Measurements from ENCODE around the gene HRCT1.

DNA sequence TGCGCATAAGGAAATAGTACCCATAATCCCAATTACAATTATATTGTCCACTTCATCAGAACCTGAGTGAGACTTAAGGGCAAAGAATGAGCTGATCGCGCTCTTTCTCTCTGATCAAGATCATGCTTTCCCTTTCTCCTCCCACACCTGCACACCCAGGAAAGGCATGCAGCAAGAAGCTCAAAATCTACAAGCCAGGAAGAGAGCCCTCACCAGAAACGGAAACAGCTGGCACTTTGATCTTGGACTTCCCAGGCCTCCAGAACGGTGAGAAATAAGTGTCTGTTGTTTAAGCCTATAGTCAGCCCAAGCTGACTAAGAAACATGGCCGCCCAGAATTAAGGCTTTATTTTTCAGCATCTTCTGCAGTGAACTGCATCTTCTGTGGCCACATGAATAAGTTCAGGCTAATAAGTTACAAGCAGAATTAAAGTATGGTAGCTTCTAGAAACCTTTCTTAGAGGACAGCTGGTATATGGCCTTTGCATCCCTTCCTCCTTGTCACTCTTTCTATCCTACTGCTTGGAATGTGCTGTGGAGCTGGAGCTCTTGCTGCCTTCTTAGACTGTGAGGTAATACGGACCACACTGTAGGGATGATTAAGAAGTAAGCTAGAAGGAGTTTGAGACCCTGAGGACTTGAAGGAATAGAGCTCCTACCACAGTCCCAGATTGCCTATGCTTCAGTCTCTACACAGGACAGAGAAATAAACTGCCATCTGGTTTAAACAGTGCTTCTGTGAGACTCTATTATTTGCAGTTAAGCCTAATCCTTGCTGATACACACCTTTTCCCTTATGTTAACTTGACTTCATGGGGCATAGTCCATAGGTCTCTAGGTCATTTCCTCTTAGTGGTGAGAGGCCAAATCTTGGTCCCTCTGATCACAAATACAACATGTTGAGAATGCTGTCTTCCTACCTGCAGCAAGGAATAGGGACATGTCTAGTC is 34.7 kb downstream of the HRCT1 start:
- TF ChIP-seq, protein P1, sequence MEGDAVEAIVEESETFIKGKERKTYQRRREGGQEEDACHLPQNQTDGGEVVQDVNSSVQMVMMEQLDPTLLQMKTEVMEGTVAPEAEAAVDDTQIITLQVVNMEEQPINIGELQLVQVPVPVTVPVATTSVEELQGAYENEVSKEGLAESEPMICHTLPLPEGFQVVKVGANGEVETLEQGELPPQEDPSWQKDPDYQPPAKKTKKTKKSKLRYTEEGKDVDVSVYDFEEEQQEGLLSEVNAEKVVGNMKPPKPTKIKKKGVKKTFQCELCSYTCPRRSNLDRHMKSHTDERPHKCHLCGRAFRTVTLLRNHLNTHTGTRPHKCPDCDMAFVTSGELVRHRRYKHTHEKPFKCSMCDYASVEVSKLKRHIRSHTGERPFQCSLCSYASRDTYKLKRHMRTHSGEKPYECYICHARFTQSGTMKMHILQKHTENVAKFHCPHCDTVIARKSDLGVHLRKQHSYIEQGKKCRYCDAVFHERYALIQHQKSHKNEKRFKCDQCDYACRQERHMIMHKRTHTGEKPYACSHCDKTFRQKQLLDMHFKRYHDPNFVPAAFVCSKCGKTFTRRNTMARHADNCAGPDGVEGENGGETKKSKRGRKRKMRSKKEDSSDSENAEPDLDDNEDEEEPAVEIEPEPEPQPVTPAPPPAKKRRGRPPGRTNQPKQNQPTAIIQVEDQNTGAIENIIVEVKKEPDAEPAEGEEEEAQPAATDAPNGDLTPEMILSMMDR (IDR thresholded peaks at IDR 0.05): no peak
- TF ChIP-seq POLR2AphosphoS5 (IDR thresholded peaks at IDR 0.05): no peak

Data from breast epithelium (tissue), 3 donors.